ENCODE data around the gene MBOAT2.
"Not testable (repeated sequence)": the region's sequence is repeated elsewhere in the genome, so short reads cannot be mapped to it uniquely, and the experiment has no call there.

MBOAT2 gene

GRCh38 chr2:9003616-9004337, at the start of gene MBOAT2:
Gene MBOAT2, minus strand, starts transcription at chr2:9003684. Its CDS starts 70 bp downstream, at chr2:9003614.
- DNase-seq (ENCODE audit: low spot score) = peak; percentile 87

- no peak for DNase-seq (ENCODE audit: low spot score)
Observed at GRCh38 chr2:9052821-9053533, 49.5 kb upstream of the MBOAT2 start.

GRCh38 chr2:9051451-9051850, 48.0 kb upstream of the MBOAT2 start:
- DNase-seq (ENCODE audit: low spot score) = not testable (repeated sequence)

GRCh38 chr2:9050122-9050809, 46.8 kb upstream of the MBOAT2 start:
- DNase-seq (ENCODE audit: low spot score) = no peak

GRCh38 chr2:9045595-9045994, 42.1 kb upstream of the MBOAT2 start:
- DNase-seq (ENCODE audit: low spot score) = no peak

- not testable (repeated sequence) for DNase-seq (ENCODE audit: low spot score)
Observed at GRCh38 chr2:9043491-9043890, 40.0 kb upstream of the MBOAT2 start.

GRCh38 chr2:9037166-9037565, 33.7 kb upstream of the MBOAT2 start:
- no peak for DNase-seq (ENCODE audit: low spot score)

GRCh38 chr2:9033385-9034168, 30.1 kb upstream of the MBOAT2 start:
- DNase-seq (ENCODE audit: low spot score) = no peak

GRCh38 chr2:9032536-9033255, 29.2 kb upstream of the MBOAT2 start:
- DNase-seq (ENCODE audit: low spot score) = no peak

GRCh38 chr2:9032121-9032520, 28.6 kb upstream of the MBOAT2 start:
- no peak for DNase-seq (ENCODE audit: low spot score)

GRCh38 chr2:9031246-9031645, 27.8 kb upstream of the MBOAT2 start:
- no peak for DNase-seq (ENCODE audit: low spot score)

GRCh38 chr2:9030841-9031240, 27.4 kb upstream of the MBOAT2 start:
- DNase-seq (ENCODE audit: low spot score) = no peak

- no peak for DNase-seq (ENCODE audit: low spot score)
Observed at GRCh38 chr2:9030190-9030589, 26.7 kb upstream of the MBOAT2 start.

GRCh38 chr2:9029721-9030120, 26.2 kb upstream of the MBOAT2 start:
- DNase-seq (ENCODE audit: low spot score) = no peak

- DNase-seq (ENCODE audit: low spot score) = no peak
Observed at GRCh38 chr2:9027884-9028283, 24.4 kb upstream of the MBOAT2 start.

GRCh38 chr2:9025746-9026145, 22.3 kb upstream of the MBOAT2 start:
- DNase-seq (ENCODE audit: low spot score) = no peak

- no peak for DNase-seq (ENCODE audit: low spot score)
Observed at GRCh38 chr2:9024575-9024974, 21.1 kb upstream of the MBOAT2 start.

- no peak for DNase-seq (ENCODE audit: low spot score)
Observed at GRCh38 chr2:9021563-9022211, 18.2 kb upstream of the MBOAT2 start.

GRCh38 chr2:9020267-9020666, 16.8 kb upstream of the MBOAT2 start:
- no peak for DNase-seq (ENCODE audit: low spot score)

- DNase-seq (ENCODE audit: low spot score) = no peak
Observed at GRCh38 chr2:9018534-9018933, 15.1 kb upstream of the MBOAT2 start.

- no peak for DNase-seq (ENCODE audit: low spot score)
Observed at GRCh38 chr2:9018109-9018508, 14.6 kb upstream of the MBOAT2 start.
